Measurements from ENCODE around the gene JAK1. TPM values are rescaled to one million over a fixed set of nuclear protein-coding genes. Genes with fewer than 3 reads are reported as not detected.

JAK1 gene
- total and polyA plus RNA-seq, 10 of the 15 experiments (the other 5 are each of a cell fraction or from before 2014, with no cell fraction given) = 9.6 to 45.5 (median 35.7) TPM

- no peaks in the 10 kb centered on the region for H3K27me3 ChIP-seq (replicated peaks in 1 of 2; ENCODE audit: control insufficient read depth in 2 of 2, insufficient read depth in 2 of 2, low read length in 1 of 2)
- CTCF ChIA-PET = interaction anchor here (0.6 kb wide), 1 partner anchor 1707 kb away, joined by 3 read pairs; no protein-coding TSS in a partner anchor
- POLR2A ChIA-PET = no interaction called here
- RAD21 ChIA-PET (ENCODE audit: unreplicated experiment) = no interaction called here
- no peaks in the 10 kb centered on the region for H3K9me3 ChIP-seq (replicated peaks; ENCODE audit: control insufficient read depth, insufficient read depth, low read length)
- 0% methylated on average over 3 of the region's 3 CpGs for WGBS (ENCODE audit: insufficient coverage, insufficient replicate concordance, low lambda C conversion rate, missing lambda C conversion rate)
- SMC1A ChIA-PET (ENCODE audit: uncharacterized antibody, unreplicated experiment) = no interaction called here
- peaks cover 0 to 2% of the 10 kb centered on the region in 2 experiments; a peak in 1 of 4 replicates for H3K36me3 ChIP-seq (ENCODE audit: control insufficient read depth in 2 of 2, insufficient read depth in 2 of 2, low read length in 1 of 2)
- H3K4me3 ChIP-seq = peak overlapping the region; percentile 43
- ATAC-seq (peak; percentile 80), FAIRE-seq (peak; percentile 93), DNase-seq (ENCODE audit: low read depth, low spot score) (peak; percentile 80)
- no TSS peak for BruUV-seq (replicated peaks)
- peaks cover 6% of the 10 kb centered on the region for H4K20me1 ChIP-seq (ENCODE audit: control insufficient read depth, insufficient read depth)
- peaks cover 63% of the 10 kb centered on the region for H3K79me2 ChIP-seq (ENCODE audit: control insufficient read depth, insufficient read depth, low read length)
- in situ Hi-C loops (cut with MboI) (no loop called here), intact Hi-C loops (cut with micrococcal nuclease; ENCODE audit: unreplicated experiment) (no loop called here)
- peaks cover 67% of the 10 kb centered on the region for H3K4me1 ChIP-seq (ENCODE audit: control insufficient read depth, insufficient read depth, low read length)
- H2AFZ ChIP-seq (ENCODE audit: control insufficient read depth, low read depth, low read length) = no peak overlapping the region
- H3K27ac ChIP-seq (ENCODE audit: control insufficient read depth, insufficient read depth) = peak overlapping the region; percentile 51
- H3K9ac ChIP-seq (ENCODE audit: control insufficient read depth, insufficient read depth, low read length) = no peak overlapping the region; the same call in 1 of the 2 replicates
- peak overlapping the region; percentile 84 for H3K4me2 ChIP-seq (ENCODE audit: control insufficient read depth, insufficient read depth)
- TF ChIP-seq TCF7 (IDR thresholded peaks at IDR 0.05; ENCODE audit: borderline replicate concordance) = no peak
- TF ChIP-seq YBX1 (IDR thresholded peaks at IDR 0.05) = no peak
- TF ChIP-seq, protein P1, sequence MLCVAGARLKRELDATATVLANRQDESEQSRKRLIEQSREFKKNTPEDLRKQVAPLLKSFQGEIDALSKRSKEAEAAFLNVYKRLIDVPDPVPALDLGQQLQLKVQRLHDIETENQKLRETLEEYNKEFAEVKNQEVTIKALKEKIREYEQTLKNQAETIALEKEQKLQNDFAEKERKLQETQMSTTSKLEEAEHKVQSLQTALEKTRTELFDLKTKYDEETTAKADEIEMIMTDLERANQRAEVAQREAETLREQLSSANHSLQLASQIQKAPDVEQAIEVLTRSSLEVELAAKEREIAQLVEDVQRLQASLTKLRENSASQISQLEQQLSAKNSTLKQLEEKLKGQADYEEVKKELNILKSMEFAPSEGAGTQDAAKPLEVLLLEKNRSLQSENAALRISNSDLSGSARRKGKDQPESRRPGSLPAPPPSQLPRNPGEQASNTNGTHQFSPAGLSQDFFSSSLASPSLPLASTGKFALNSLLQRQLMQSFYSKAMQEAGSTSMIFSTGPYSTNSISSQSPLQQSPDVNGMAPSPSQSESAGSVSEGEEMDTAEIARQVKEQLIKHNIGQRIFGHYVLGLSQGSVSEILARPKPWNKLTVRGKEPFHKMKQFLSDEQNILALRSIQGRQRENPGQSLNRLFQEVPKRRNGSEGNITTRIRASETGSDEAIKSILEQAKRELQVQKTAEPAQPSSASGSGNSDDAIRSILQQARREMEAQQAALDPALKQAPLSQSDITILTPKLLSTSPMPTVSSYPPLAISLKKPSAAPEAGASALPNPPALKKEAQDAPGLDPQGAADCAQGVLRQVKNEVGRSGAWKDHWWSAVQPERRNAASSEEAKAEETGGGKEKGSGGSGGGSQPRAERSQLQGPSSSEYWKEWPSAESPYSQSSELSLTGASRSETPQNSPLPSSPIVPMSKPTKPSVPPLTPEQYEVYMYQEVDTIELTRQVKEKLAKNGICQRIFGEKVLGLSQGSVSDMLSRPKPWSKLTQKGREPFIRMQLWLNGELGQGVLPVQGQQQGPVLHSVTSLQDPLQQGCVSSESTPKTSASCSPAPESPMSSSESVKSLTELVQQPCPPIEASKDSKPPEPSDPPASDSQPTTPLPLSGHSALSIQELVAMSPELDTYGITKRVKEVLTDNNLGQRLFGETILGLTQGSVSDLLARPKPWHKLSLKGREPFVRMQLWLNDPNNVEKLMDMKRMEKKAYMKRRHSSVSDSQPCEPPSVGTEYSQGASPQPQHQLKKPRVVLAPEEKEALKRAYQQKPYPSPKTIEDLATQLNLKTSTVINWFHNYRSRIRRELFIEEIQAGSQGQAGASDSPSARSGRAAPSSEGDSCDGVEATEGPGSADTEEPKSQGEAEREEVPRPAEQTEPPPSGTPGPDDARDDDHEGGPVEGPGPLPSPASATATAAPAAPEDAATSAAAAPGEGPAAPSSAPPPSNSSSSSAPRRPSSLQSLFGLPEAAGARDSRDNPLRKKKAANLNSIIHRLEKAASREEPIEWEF (IDR thresholded peaks at IDR 0.05; ENCODE audit: insufficient replicate concordance, low read depth, low read length) = no peak
- no peak for TF ChIP-seq FOXK2 (IDR thresholded peaks at IDR 0.05)
- TF ChIP-seq NFXL1 (IDR thresholded peaks at IDR 0.05; ENCODE audit: borderline replicate concordance) = no peak
- TF ChIP-seq ZNF274 (IDR thresholded peaks at IDR 0.05; ENCODE audit: insufficient read depth, insufficient read length) = no peak
- no peak; the same call in 1 of the 2 replicates for TF ChIP-seq ZNF207 (IDR thresholded peaks at IDR 0.05; ENCODE audit: borderline replicate concordance)
- 0 out of 3 replicates have a peak, but pooled peaks of 1 of the 2 experiments have one; percentile 54 for TF ChIP-seq EGR1 (IDR thresholded peaks at IDR 0.05; ENCODE audit: borderline replicate concordance in 1 of 2, low read depth in 2 of 2, low read length in 2 of 2)
- 0 out of 2 replicates have a peak, but pooled peaks have one; percentile 9 for TF ChIP-seq ZNF384 (IDR thresholded peaks at IDR 0.05; ENCODE audit: borderline replicate concordance, low read depth, low read length)
- TF ChIP-seq, protein P2, sequence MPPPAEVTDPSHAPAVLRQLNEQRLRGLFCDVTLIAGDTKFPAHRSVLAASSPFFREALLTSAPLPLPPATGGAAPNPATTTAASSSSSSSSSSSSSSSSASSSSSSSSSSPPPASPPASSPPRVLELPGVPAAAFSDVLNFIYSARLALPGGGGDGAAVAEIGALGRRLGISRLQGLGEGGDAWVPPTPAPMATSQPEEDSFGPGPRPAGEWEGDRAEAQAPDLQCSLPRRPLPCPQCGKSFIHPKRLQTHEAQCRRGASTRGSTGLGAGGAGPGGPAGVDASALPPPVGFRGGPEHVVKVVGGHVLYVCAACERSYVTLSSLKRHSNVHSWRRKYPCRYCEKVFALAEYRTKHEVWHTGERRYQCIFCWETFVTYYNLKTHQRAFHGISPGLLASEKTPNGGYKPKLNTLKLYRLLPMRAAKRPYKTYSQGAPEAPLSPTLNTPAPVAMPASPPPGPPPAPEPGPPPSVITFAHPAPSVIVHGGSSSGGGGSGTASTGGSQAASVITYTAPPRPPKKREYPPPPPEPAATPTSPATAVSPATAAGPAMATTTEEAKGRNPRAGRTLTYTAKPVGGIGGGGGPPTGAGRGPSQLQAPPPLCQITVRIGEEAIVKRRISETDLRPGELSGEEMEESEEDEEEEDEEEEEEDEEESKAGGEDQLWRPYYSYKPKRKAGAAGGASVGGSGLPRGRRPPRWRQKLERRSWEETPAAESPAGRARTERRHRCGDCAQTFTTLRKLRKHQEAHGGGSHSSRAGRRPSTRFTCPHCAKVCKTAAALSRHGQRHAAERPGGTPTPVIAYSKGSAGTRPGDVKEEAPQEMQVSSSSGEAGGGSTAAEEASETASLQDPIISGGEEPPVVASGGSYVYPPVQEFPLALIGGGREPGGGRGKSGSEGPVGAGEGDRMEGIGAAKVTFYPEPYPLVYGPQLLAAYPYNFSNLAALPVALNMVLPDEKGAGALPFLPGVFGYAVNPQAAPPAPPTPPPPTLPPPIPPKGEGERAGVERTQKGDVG (CRISPR knock-in tag; IDR thresholded peaks at IDR 0.05) = no peak
- TF ChIP-seq KLF5 (IDR thresholded peaks at IDR 0.05; ENCODE audit: partially characterized antibody) = no peak
- no peak for TF ChIP-seq ESRRA (IDR thresholded peaks at IDR 0.05; ENCODE audit: low read length)
- no peak for TF ChIP-seq JUND (IDR thresholded peaks at IDR 0.05; ENCODE audit: low read depth, low read length)
- peak; percentile 79 for TF ChIP-seq SPI1 (IDR thresholded peaks at IDR 0.05; ENCODE audit: borderline replicate concordance, insufficient read depth, low read depth, low read length)
- TF ChIP-seq IRF4 (IDR thresholded peaks at IDR 0.05; ENCODE audit: low read depth, low read length) = peak; percentile 65; the same call in 1 of the 2 replicates
- TF ChIP-seq ZBED1 (IDR thresholded peaks at IDR 0.05; ENCODE audit: borderline replicate concordance) = no peak
These were observed 9.5 kb downstream of the JAK1 start for GRCh38 chr1:64956733-64957441.
